ENCODE measurements around the gene GPS1.

GRCh38 chr17:82104797-82105416, 53.2 kb downstream of the GPS1 start:
- TF ChIP-seq CTCF (IDR thresholded peaks at IDR 0.05; ENCODE audit: borderline replicate concordance, extremely low read depth, low read length, poor library complexity, severe bottlenecking): no peak
- TF ChIP-seq EZH2 (IDR thresholded peaks at IDR 0.05; ENCODE audit: borderline replicate concordance, low read depth, low read length, severe bottlenecking): no peak
